Keratinocyte (primary cell): Measurements from ENCODE around the gene ATXN7L1.

Source experiments
- CTCF ChIP-seq, 3 experiments: IDR thresholded peaks in 1 of 3; conservative IDR thresholded peaks in 1 of 3; optimal IDR thresholded peaks in 1 of 3; 2 replicates in 2 of 3; 3 replicates in 1 of 3; pipeline versions ENCODE3 to v1.5.1; 2011; ENCODE audit warnings: low read length in 3 of 3, mild to moderate bottlenecking in 3 of 3, moderate library complexity in 2 of 3, control low read depth in 1 of 3, inconsistent platforms in 1 of 3; ENCODE audit not compliant: insufficient read depth in 2 of 3; ENCODE audit errors: extremely low read depth in 1 of 3
- EZH2 ChIP-seq: IDR thresholded peaks from one replicate; pipeline ENCODE4 v1.6.1; 2012; ENCODE audit warnings: inconsistent platforms, mild to moderate bottlenecking, low read length, moderate library complexity

DNA sequence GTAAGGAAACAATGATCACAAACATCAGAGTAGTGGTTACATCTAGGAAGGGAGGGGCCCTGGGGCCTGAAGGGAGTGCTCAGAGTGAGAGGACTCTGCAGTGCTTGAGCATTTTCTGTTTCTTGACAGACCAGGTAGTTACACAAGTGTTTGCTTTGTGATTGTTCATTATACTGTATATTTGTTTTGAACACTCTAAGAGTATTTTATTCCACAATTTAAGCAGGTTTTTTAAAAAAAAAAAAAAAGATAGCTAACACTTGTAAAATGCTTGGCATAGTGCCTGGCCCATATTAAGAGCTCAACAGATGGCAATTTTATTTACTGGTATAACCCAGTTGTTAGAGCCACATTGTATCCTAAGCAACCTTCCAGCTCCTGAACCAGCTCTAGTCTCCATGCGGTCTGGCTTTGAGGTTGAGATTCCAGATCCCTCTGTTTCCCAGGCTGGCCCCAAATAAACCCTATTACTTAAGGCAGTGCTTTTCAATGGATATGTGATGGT, 20.1 kb upstream of the ATXN7L1 start:
- TF ChIP-seq CTCF (optimal IDR thresholded peaks at IDR 0.05 in 1 of 3, IDR thresholded peaks at IDR 0.05 in 1 of 3, conservative IDR thresholded peaks at IDR 0.05 in 1 of 3; ENCODE audit: extremely low read depth in 1 of 3, insufficient read depth in 2 of 3, low read length in 3 of 3) (no peak), EZH2 (no peak)
